K562 (cell line): ENCODE data around the gene CLIP1. TPM values are rescaled to one million over a fixed set of nuclear protein-coding genes. Genes with fewer than 3 reads are reported as not detected.

Source experiments
- CGGBP1 ChIP-seq: fragments of 250-450 bp; sonication (Bioruptor Pico); IDR thresholded peaks from 2 replicates; pipeline ENCODE4 v1.9.0; 2021; ENCODE audit warnings: mild to moderate bottlenecking
- CHD1 ChIP-seq: fragments of 200-600 bp; sonication (generic); IDR thresholded peaks from one replicate; pipeline ENCODE4 v1.6.1; 2012; ENCODE audit warnings: mild to moderate bottlenecking, moderate library complexity, low read length, inconsistent platforms
- ELF2 ChIP-seq: fragments of 250-450 bp; sonication (Bioruptor Pico); IDR thresholded peaks from 2 replicates; pipeline ENCODE4 v1.5.0; 2021; ENCODE audit warnings: mild to moderate bottlenecking
- GMEB1 ChIP-seq: fragments of 250-450 bp; sonication (Bioruptor Pico); IDR thresholded peaks from 2 replicates; pipeline ENCODE4 v1.4.0; 2020; ENCODE audit warnings: mild to moderate bottlenecking
- HNRNPK ChIP-seq: fragments of 200-400 bp; formaldehyde crosslinking; IDR thresholded peaks from one replicate; pipeline ENCODE4 v1.6.1; 2018; ENCODE audit warnings: mild to moderate bottlenecking, low read depth, low read length; ENCODE audit not compliant: poor library complexity, severe bottlenecking
- KHSRP ChIP-seq: fragments of 450-650 bp; IDR thresholded peaks from 2 replicates; pipeline ENCODE4 v1.6.1; 2017
- LEF1 ChIP-seq: fragments of 450-650 bp; IDR thresholded peaks from 2 replicates; pipeline ENCODE4 v1.6.1; 2016; ENCODE audit warnings: mild to moderate bottlenecking
- NCOA4 ChIP-seq: fragments of 450-650 bp; IDR thresholded peaks from 2 replicates; pipeline ENCODE4 v1.6.1; 2018; ENCODE audit warnings: mild to moderate bottlenecking; ENCODE audit not compliant: partially characterized antibody
- NRF1 ChIP-seq, 2 experiments: fragments of 450-650 bp; IDR thresholded peaks in 1 of 2; conservative IDR thresholded peaks in 1 of 2; 2 replicates each; pipeline ENCODE4 v1.6.1; 2014; ENCODE audit warnings: mild to moderate bottlenecking in 2 of 2
- TFE3 ChIP-seq: fragments of 450-650 bp; formaldehyde crosslinking; IDR thresholded peaks from 2 replicates; pipeline ENCODE4 v1.4.0; 2020; ENCODE audit warnings: mild to moderate bottlenecking, mixed read lengths
- TOE1 ChIP-seq, 2 experiments: fragments of 450-650 bp in 1 of 2; sonication (generic) in 1 of 2; formaldehyde crosslinking in 1 of 2; IDR thresholded peaks; 2 replicates each; pipeline versions ENCODE4 v1.7.1 to v1.8.0; 2016 to 2022; ENCODE audit warnings: borderline replicate concordance in 2 of 2, mild to moderate bottlenecking in 2 of 2, antibody characterized with exemption in 1 of 2, inconsistent platforms in 1 of 2, low read depth in 1 of 2, missing genetic modification reagents in 1 of 2, moderate library complexity in 1 of 2
- ZBTB12 ChIP-seq: fragments of 250-450 bp; sonication (Bioruptor Pico); IDR thresholded peaks from 2 replicates; pipeline ENCODE4 v1.4.0; 2020
- ZBTB33 ChIP-seq: sonication (generic); formaldehyde crosslinking; IDR thresholded peaks from 2 replicates; pipeline ENCODE4 v1.8.1; 2023; ENCODE audit warnings: mild to moderate bottlenecking, missing genetic modification reagents
- ZFP91 ChIP-seq: sonication (generic); formaldehyde crosslinking; IDR thresholded peaks from 2 replicates; pipeline ENCODE4 v1.8.0; 2022; ENCODE audit warnings: mild to moderate bottlenecking, missing genetic modification reagents
- ZNF639 ChIP-seq, 2 experiments: fragments of 200-800 bp in 1 of 2; sonication (Bioruptor generic) in 1 of 2; sonication (generic) in 1 of 2; formaldehyde crosslinking in 1 of 2; IDR thresholded peaks in 1 of 2; conservative IDR thresholded peaks in 1 of 2; 2 replicates each; pipeline versions ENCODE4 v1.5.0 to v1.6.1; 2016 to 2020; ENCODE audit warnings: missing compliant biosample characterization in 1 of 2, missing genetic modification characterization in 1 of 2, missing genetic modification reagents in 1 of 2
- polyA plus RNA-seq, 8 experiments: library from polyadenylated mRNA; depleted of rRNA in 4 of 8; stranded (reverse) in 5 of 8; unstranded in 3 of 8; fragments of >200 nt; fragmentation: Nextera tagmentation in 2 of 8; fragmentation: Illumina TruSeq in 1 of 8; extraction: Ambion mirVana in 2 of 8; extraction: Trizol in 1 of 8; gene quantifications; 2 replicates each; pipeline versions ENCODE4 v1.2.1 to v1.2.3, GENCODE V29; 2011 to 2014; ENCODE audit warnings: inconsistent platforms in 1 of 8, missing spikeins in 1 of 8
- total RNA-seq, 7 experiments: library from RNA; depleted of rRNA in 6 of 7; stranded (reverse); fragments of >200 nt in 6 of 7; fragmentation: Illumina TruSeq in 2 of 7; extraction: Trizol in 2 of 7; gene quantifications; 2 replicates each; pipeline versions ENCODE4 v1.2.1 to v1.2.3, GENCODE V29; 2011 to 2021; ENCODE audit warnings: low replicate concordance in 1 of 7

The CLIP1 gene
- total and polyA plus RNA-seq, 9 of the 15 experiments (the other 6 are each of a cell fraction or from before 2014, with no cell fraction given): 5.8 to 33.9 (median 27.6) TPM

GRCh38 chr12:122266230-122266901 lies 156.1 kb downstream of the CLIP1 start, which contains the start of gene VPS33A (continued):
- TF ChIP-seq CGGBP1 (CRISPR knock-in tag): peak; percentile 74; the same call in 1 of the 2 replicates
- TF ChIP-seq KHSRP: no peak
- TF ChIP-seq LEF1: peak; percentile 83; the same call in 1 of the 2 replicates
- TF ChIP-seq ZBTB12: peak; percentile 63
- peak; percentile 100 for TF ChIP-seq TOE1 (IDR thresholded peaks at IDR 0.05; ENCODE audit: borderline replicate concordance)
- TF ChIP-seq TOE1 (CRISPR knock-in tag; IDR thresholded peaks at IDR 0.05; ENCODE audit: borderline replicate concordance, low read depth): peak; percentile 89; the same call in 1 of the 2 replicates
- TF ChIP-seq CHD1: peak; percentile 24
- TF ChIP-seq ZNF639 (CRISPR knock-in tag; conservative IDR thresholded peaks at IDR 0.05 in 1 of 2, IDR thresholded peaks at IDR 0.05 in 1 of 2): peak in 1 of 2 experiments; percentile 99; a peak in 2 of 4 replicates
- TF ChIP-seq ZBTB33 (CRISPR knock-in tag): peak; percentile 51; the same call in 1 of the 2 replicates
- peak; percentile 92 for TF ChIP-seq GMEB1 (CRISPR knock-in tag)
- TF ChIP-seq NRF1 (conservative IDR thresholded peaks at IDR 0.05 in 1 of 2, IDR thresholded peaks at IDR 0.05 in 1 of 2): peak; percentile 77 to 81
- TF ChIP-seq NCOA4: no peak
- TF ChIP-seq ZFP91 (CRISPR knock-in tag): peak; percentile 60; the same call in 1 of the 2 replicates
- peak; percentile 100 for TF ChIP-seq TFE3
- TF ChIP-seq HNRNPK: no peak
- TF ChIP-seq ELF2 (CRISPR knock-in tag): peak; percentile 99
